CD14-positive monocyte (primary cell): ENCODE measurements around the gene PTGR3. TPM values are rescaled to one million over a fixed set of nuclear protein-coding genes. Genes with fewer than 3 reads are reported as not detected.

Experiments used
- DNase-seq, 3 donors: peaks; one replicate each; pipeline ENCODE4 v3.0.0-alpha.2; 2011 to 2022
- H2AFZ ChIP-seq: 2 replicates; pipeline ENCODE4 v1.6.0; 2012; ENCODE audit warnings: mild to moderate bottlenecking, low read depth, low read length, inconsistent platforms; ENCODE audit not compliant: insufficient read depth, poor library complexity, severe bottlenecking
- H3K27ac ChIP-seq, 2 donors: 1 replicate in 1 of 2; 2 replicates in 1 of 2; pipeline ENCODE4 v1.5.1; 2012 to 2013; ENCODE audit warnings: low read length in 2 of 2, control low read depth in 1 of 2, inconsistent platforms in 1 of 2, low read depth in 1 of 2, mild to moderate bottlenecking in 1 of 2
- H3K27me3 ChIP-seq, 2 donors: one replicate each; pipeline versions ENCODE4 v1.6.0 to v1.6.1; 2011 to 2013; ENCODE audit warnings: low read length in 2 of 2; ENCODE audit not compliant: control insufficient read depth in 2 of 2, insufficient read depth in 2 of 2
- H3K36me3 ChIP-seq, 2 donors: replicated peaks in 1 of 2; 1 replicate in 1 of 2; 2 replicates in 1 of 2; pipeline versions ENCODE4 v1.5.1 to v1.6.1; 2012 to 2013; ENCODE audit warnings: low read length in 2 of 2, control low read depth in 1 of 2, inconsistent platforms in 1 of 2, mild to moderate bottlenecking in 1 of 2; ENCODE audit not compliant: insufficient read depth in 2 of 2, control insufficient read depth in 1 of 2
- H3K4me1 ChIP-seq, 2 donors: 1 replicate in 1 of 2; 2 replicates in 1 of 2; pipeline versions ENCODE4 v1.5.1 to v1.6.1; 2012 to 2013; ENCODE audit warnings: low read length in 2 of 2, control low read depth in 1 of 2, inconsistent platforms in 1 of 2, mild to moderate bottlenecking in 1 of 2, moderate library complexity in 1 of 2; ENCODE audit not compliant: insufficient read depth in 2 of 2, control insufficient read depth in 1 of 2
- H3K4me2 ChIP-seq: replicated peaks from 2 replicates; pipeline ENCODE3; 2012; ENCODE audit warnings: low read length, moderate library complexity, mild to moderate bottlenecking; ENCODE audit not compliant: poor library complexity, severe bottlenecking; ENCODE audit errors: extremely low read depth
- H3K4me3 ChIP-seq, 3 experiments: fragments of 200-600 bp in 1 of 3; sonication (generic) in 1 of 3; replicated peaks in 1 of 3; 1 replicate in 2 of 3; 2 replicates in 1 of 3; pipeline ENCODE4 v1.5.1; 2011 to 2013; ENCODE audit warnings: low read length in 3 of 3, mild to moderate bottlenecking in 3 of 3, control low read depth in 2 of 3, low read depth in 2 of 3, inconsistent platforms in 1 of 3, moderate library complexity in 1 of 3
- H3K79me2 ChIP-seq: 2 replicates; pipeline ENCODE4 v1.6.0; 2012; ENCODE audit warnings: mild to moderate bottlenecking, control low read depth, inconsistent platforms, low read length, moderate library complexity; ENCODE audit not compliant: insufficient read depth
- H3K9ac ChIP-seq: 2 replicates; pipeline ENCODE4 v1.6.0; 2017; ENCODE audit warnings: low read length, mild to moderate bottlenecking; ENCODE audit not compliant: insufficient read depth, poor library complexity, severe bottlenecking
- H3K9me3 ChIP-seq, 2 donors: replicated peaks in 1 of 2; 1 replicate in 1 of 2; 2 replicates in 1 of 2; pipeline versions ENCODE4 v1.5.1 to v1.6.1; 2012 to 2013; ENCODE audit warnings: low read length in 2 of 2, control low read depth in 1 of 2; ENCODE audit not compliant: control insufficient read depth in 1 of 2, insufficient read depth in 1 of 2
- H4K20me1 ChIP-seq: 2 replicates; pipeline ENCODE4 v1.6.0; 2012; ENCODE audit warnings: mild to moderate bottlenecking, low read length, control low read depth, moderate library complexity; ENCODE audit not compliant: insufficient read depth
- H3K27ac Mint-ChIP-seq, 7 donors: one replicate each; pipeline ENCODE4 v1.8.0; 2020; ENCODE audit warnings: mild to moderate bottlenecking in 7 of 7, mixed read lengths in 7 of 7, moderate library complexity in 6 of 7, inconsistent platforms in 2 of 7
- H3K27me3 Mint-ChIP-seq, 3 donors: one replicate each; pipeline ENCODE4 v1.8.0; 2021 to 2022; ENCODE audit warnings: low read depth in 3 of 3, mild to moderate bottlenecking in 3 of 3, mixed read lengths in 3 of 3, moderate library complexity in 3 of 3, inconsistent platforms in 1 of 3
- H3K36me3 Mint-ChIP-seq, 2 donors: one replicate each; pipeline ENCODE4 v1.8.0; 2020; ENCODE audit warnings: mixed read lengths in 2 of 2, inconsistent platforms in 1 of 2, mild to moderate bottlenecking in 1 of 2
- H3K4me1 Mint-ChIP-seq: one replicate; pipeline ENCODE4 v1.8.0; 2020; ENCODE audit warnings: mild to moderate bottlenecking, mixed read lengths
- H3K4me3 Mint-ChIP-seq, 2 donors: one replicate each; pipeline ENCODE4 v1.8.0; 2020; ENCODE audit warnings: mild to moderate bottlenecking in 2 of 2, mixed read lengths in 2 of 2, moderate library complexity in 1 of 2
- H3K9me3 Mint-ChIP-seq, 7 donors: one replicate each; pipeline ENCODE4 v1.8.0; 2020 to 2022; ENCODE audit warnings: mixed read lengths in 7 of 7, mild to moderate bottlenecking in 6 of 7, moderate library complexity in 6 of 7, inconsistent platforms in 2 of 7
- CTCF ChIP-seq: fragments of 200-600 bp; IDR thresholded peaks from one replicate; pipeline ENCODE4 v1.8.0; 2022; ENCODE audit warnings: antibody characterized with exemption, mild to moderate bottlenecking
- WGBS: methylation state at CpG from one replicate; pipeline ENCODE4 v1.1.5; 2013; ENCODE audit warnings: missing lambda C conversion rate; ENCODE audit not compliant: insufficient coverage; 5-methylcytosine and 5-hydroxymethylcytosine counted together
- intact Hi-C, 2 donors: fragments of 100-400 bp; cut with micrococcal nuclease; formaldehyde crosslinking; loops; one replicate each; pipeline versions ENCODE4 v1.15.0 to v1.15.1; 2023
- polyA plus RNA-seq, 3 donors: library from polyadenylated mRNA; depleted of rRNA in 1 of 3; unstranded in 2 of 3; stranded (reverse) in 1 of 3; fragments of 300-500 nt in 2 of 3; fragments of >200 nt in 1 of 3; fragmentation: Illumina TruSeq in 2 of 3; gene quantifications; 1 replicate in 2 of 3; 2 replicates in 1 of 3; pipeline ENCODE4 v1.2.3, GENCODE V29; 2012 to 2021

PTGR3 gene
- polyA plus RNA-seq, 3 donors: 15.5 to 27.5 (median 23.6) TPM

- intact Hi-C loops: no loop called here
- peaks cover 1 to 7% (median 3%) of the 10 kb centered on the region in 3 donors for H3K27me3 Mint-ChIP-seq
Observed at GRCh38 chr18:75228967-75229366, 20.0 kb upstream of the PTGR3 start.

GRCh38 chr18:75227535-75228296, 18.8 kb upstream of the PTGR3 start:
- Histone ChIP-seq H3K36me3 (no peaks in the 10 kb centered on the region), H3K4me2 (no peak overlapping the region), H3K9ac (no peak overlapping the region), H3K27ac (no peak overlapping the region), H2AFZ (no peak overlapping the region), H3K27me3 (no peaks in the 10 kb centered on the region), H3K4me1 (peaks cover 16 to 39% of the 10 kb centered on the region in 2 donors), H3K9me3 (no peaks in the 10 kb centered on the region), H4K20me1 (peaks cover 80% of the 10 kb centered on the region), H3K4me3 (no peak overlapping the region), H3K79me2 (peaks cover 36% of the 10 kb centered on the region)
- peaks cover 14 to 18% of the 10 kb centered on the region in 2 donors for H3K36me3 Mint-ChIP-seq
- TF ChIP-seq CTCF: no peak
- 83% methylated on average over 3 of the region's 11 CpGs for WGBS
- DNase-seq: no peak
- intact Hi-C loops: no loop called here
- H3K27me3 Mint-ChIP-seq: peaks cover 1 to 7% (median 3%) of the 10 kb centered on the region in 3 donors
- H3K4me1 Mint-ChIP-seq: peaks cover 45% of the 10 kb centered on the region
- H3K4me3 Mint-ChIP-seq: no peak overlapping the region
- H3K27ac Mint-ChIP-seq: no peak overlapping the region
- H3K9me3 Mint-ChIP-seq: no peaks in the 10 kb centered on the region

More at GRCh38 chr18:75228967-75229366, 20.0 kb upstream of the PTGR3 start:
- Mint-ChIP-seq H3K27ac (peak overlapping the region in 1 of 7 donors; percentile 61), H3K4me3 (no peak overlapping the region), H3K4me1 (peaks cover 37% of the 10 kb centered on the region), H3K9me3 (no peaks in the 10 kb centered on the region), H3K36me3 (peaks cover 9 to 18% of the 10 kb centered on the region in 2 donors)
- Histone ChIP-seq H3K4me3 (no peak overlapping the region), H3K9ac (no peak overlapping the region), H4K20me1 (peaks cover 78% of the 10 kb centered on the region), H3K36me3 (no peaks in the 10 kb centered on the region), H3K79me2 (peaks cover 29% of the 10 kb centered on the region), H2AFZ (no peak overlapping the region), H3K4me2 (no peak overlapping the region), H3K4me1 (peaks cover 11 to 34% of the 10 kb centered on the region in 2 donors), H3K27ac (no peak overlapping the region), H3K27me3 (no peaks in the 10 kb centered on the region), H3K9me3 (no peaks in the 10 kb centered on the region)
- TF ChIP-seq CTCF: no peak
- no peak for DNase-seq
- 86% methylated on average over 6 of the region's 9 CpGs for WGBS
